ENCODE data around the gene BNIP1.

The BNIP1 gene

GRCh38 chr5:173172166-173172565 lies 27.8 kb downstream of the BNIP1 start:
- TF ChIP-seq CTCF (IDR thresholded peaks at IDR 0.05), result no peak

GRCh38 chr5:173175523-173175922 lies 31.2 kb downstream of the BNIP1 start:
- no peak for TF ChIP-seq CTCF (IDR thresholded peaks at IDR 0.05)

GRCh38 chr5:173178369-173178910 lies 34.1 kb downstream of the BNIP1 start:
- TF ChIP-seq CTCF (IDR thresholded peaks at IDR 0.05), result no peak

GRCh38 chr5:173180331-173180730 lies 36.0 kb downstream of the BNIP1 start:
- no peak for TF ChIP-seq CTCF (IDR thresholded peaks at IDR 0.05)

GRCh38 chr5:173187054-173187743 lies 42.9 kb downstream of the BNIP1 start:
- TF ChIP-seq CTCF (IDR thresholded peaks at IDR 0.05), result no peak

- TF ChIP-seq CTCF (IDR thresholded peaks at IDR 0.05), result no peak
Measured at GRCh38 chr5:173188280-173188679, 43.9 kb downstream of the BNIP1 start.

GRCh38 chr5:173191015-173191414 lies 46.7 kb downstream of the BNIP1 start:
- no peak for TF ChIP-seq CTCF (IDR thresholded peaks at IDR 0.05)

Measured in LNCAP (cell line).